Mesendoderm (in vitro differentiated cells): Measurements from ENCODE around the gene WAC.
"Not testable (repeated sequence)": the region's sequence is repeated elsewhere in the genome, so short reads cannot be mapped to it uniquely, and the experiment has no call there.

ENCODE experiments used
- DNase-seq: peaks from one replicate; pipeline ENCODE4 v3.0.0; 2013
- H2AK5ac ChIP-seq: 2 replicates; pipeline ENCODE4 v1.6.1; 2013; ENCODE audit warnings: low read length, inconsistent platforms
- H2BK120ac ChIP-seq: 2 replicates; pipeline ENCODE4 v1.6.1; 2013; ENCODE audit warnings: low read depth, mild to moderate bottlenecking, low read length, moderate library complexity, mixed read lengths
- H2BK15ac ChIP-seq: replicated peaks from 2 replicates; pipeline ENCODE4 v1.6.1; 2013; ENCODE audit warnings: low read depth, mild to moderate bottlenecking, moderate library complexity
- H2BK5ac ChIP-seq: 2 replicates; pipeline ENCODE4 v1.6.1; 2013; ENCODE audit warnings: low read length, inconsistent platforms
- H3K18ac ChIP-seq: 2 replicates; pipeline ENCODE4 v1.6.1; 2013; ENCODE audit warnings: mild to moderate bottlenecking, low read length, mixed read lengths
- H3K23ac ChIP-seq: one replicate; pipeline ENCODE4 v1.6.1; 2013; ENCODE audit warnings: low read length
- H3K27ac ChIP-seq: 2 replicates; pipeline ENCODE4 v1.5.1; 2013; ENCODE audit warnings: low read depth, mild to moderate bottlenecking, inconsistent platforms, low read length, moderate library complexity
- H3K27me3 ChIP-seq: 2 replicates; pipeline ENCODE4 v1.6.1; 2013; ENCODE audit warnings: low read length, control low read depth, mild to moderate bottlenecking, inconsistent platforms; ENCODE audit not compliant: insufficient read depth, poor library complexity
- H3K36me3 ChIP-seq: 2 replicates; pipeline ENCODE4 v1.6.1; 2013; ENCODE audit warnings: low read length, inconsistent platforms; ENCODE audit not compliant: control insufficient read depth, insufficient read depth
- H3K4ac ChIP-seq: one replicate; pipeline ENCODE4 v1.6.1; 2013; ENCODE audit warnings: low read depth, mild to moderate bottlenecking, low read length, moderate library complexity
- H3K4me1 ChIP-seq: 2 replicates; pipeline ENCODE4 v1.6.1; 2013; ENCODE audit warnings: low read depth, low read length, inconsistent platforms; ENCODE audit not compliant: control insufficient read depth
- H3K4me2 ChIP-seq: 2 replicates; pipeline ENCODE4 v1.6.1; 2013; ENCODE audit warnings: low read length
- H3K4me3 ChIP-seq: 2 replicates; pipeline ENCODE4 v1.5.1; 2013; ENCODE audit warnings: mild to moderate bottlenecking, low read length
- H3K56ac ChIP-seq: one replicate; pipeline ENCODE4 v1.6.1; 2013; ENCODE audit warnings: low read length
- H3K79me1 ChIP-seq: 2 replicates; pipeline ENCODE4 v1.6.1; 2013; ENCODE audit warnings: low read length, inconsistent platforms
- H3K79me2 ChIP-seq: 2 replicates; pipeline ENCODE4 v1.6.1; 2013; ENCODE audit warnings: mild to moderate bottlenecking, low read length; ENCODE audit not compliant: control insufficient read depth, insufficient read depth
- H3K9ac ChIP-seq: 2 replicates; pipeline ENCODE4 v1.6.1; 2013; ENCODE audit warnings: low read length, inconsistent platforms
- H4K5ac ChIP-seq: one replicate; pipeline ENCODE4 v1.6.1; 2013; ENCODE audit warnings: low read length
- H4K8ac ChIP-seq: one replicate; pipeline ENCODE4 v1.6.1; 2013; ENCODE audit warnings: low read depth, mild to moderate bottlenecking, control low read depth, low read length, moderate library complexity
- WGBS: extraction: QIAGEN DNeasy Blood & Tissue Kit; methylation state at CpG from one replicate; pipeline ENCODE4 v1.1.7; 2013; ENCODE audit warnings: low lambda C conversion rate, missing lambda C conversion rate; ENCODE audit not compliant: insufficient coverage; ENCODE audit errors: extremely low coverage; 5-methylcytosine and 5-hydroxymethylcytosine counted together

Gene WAC

GRCh38 chr10:28495084-28495483, 37.8 kb upstream of the WAC start:
- no peaks in the 10 kb centered on the region for H3K27me3 ChIP-seq
- no peak overlapping the region for H3K23ac ChIP-seq
- H4K8ac ChIP-seq: no peak overlapping the region
- no peaks in the 10 kb centered on the region for H3K79me1 ChIP-seq
- H3K9ac ChIP-seq: no peak overlapping the region
- H2BK120ac ChIP-seq: no peak overlapping the region
- no peak overlapping the region for H3K4ac ChIP-seq
- H2AK5ac ChIP-seq: no peak overlapping the region
- no peak overlapping the region for H3K4me3 ChIP-seq
- no peak overlapping the region for H3K4me2 ChIP-seq
- H3K4me1 ChIP-seq: peaks cover 11% of the 10 kb centered on the region
- no CpG with 5 or more reads among the region's 3 CpGs for WGBS
- H3K56ac ChIP-seq: peak overlapping the region; percentile 62
- no peak overlapping the region for H2BK5ac ChIP-seq
- H3K36me3 ChIP-seq: no peaks in the 10 kb centered on the region
- H2BK15ac ChIP-seq: no peak overlapping the region
- no peak overlapping the region for H4K5ac ChIP-seq
- no peaks in the 10 kb centered on the region for H3K79me2 ChIP-seq
- DNase-seq: no peak
- no peak overlapping the region for H3K18ac ChIP-seq
- H3K27ac ChIP-seq: no peak overlapping the region

GRCh38 chr10:28496017-28496416, 36.9 kb upstream of the WAC start:
- no peaks in the 10 kb centered on the region for H3K36me3 ChIP-seq
- no peak overlapping the region for H2BK120ac ChIP-seq
- H3K4me3 ChIP-seq: no peak overlapping the region
- H3K4me2 ChIP-seq: no peak overlapping the region
- no peak overlapping the region for H3K23ac ChIP-seq
- DNase-seq: no peak
- H3K4ac ChIP-seq: no peak overlapping the region
- no peaks in the 10 kb centered on the region for H3K79me1 ChIP-seq
- no peak overlapping the region for H2AK5ac ChIP-seq
- H3K27me3 ChIP-seq: no peaks in the 10 kb centered on the region
- no peak overlapping the region for H4K5ac ChIP-seq
- peaks cover 11% of the 10 kb centered on the region for H3K4me1 ChIP-seq
- H3K79me2 ChIP-seq: no peaks in the 10 kb centered on the region
- H3K56ac ChIP-seq: no peak overlapping the region
- H2BK15ac ChIP-seq: no peak overlapping the region
- no peak overlapping the region for H4K8ac ChIP-seq
- no peak overlapping the region for H3K18ac ChIP-seq
- no CpG with 5 or more reads among the region's 3 CpGs for WGBS
- H3K9ac ChIP-seq: no peak overlapping the region
- H3K27ac ChIP-seq: no peak overlapping the region
- H2BK5ac ChIP-seq: no peak overlapping the region

- no peak overlapping the region for H2BK120ac ChIP-seq
- H3K56ac ChIP-seq: no peak overlapping the region
- H3K36me3 ChIP-seq: no peaks in the 10 kb centered on the region
- no peak overlapping the region for H3K18ac ChIP-seq
- H4K8ac ChIP-seq: no peak overlapping the region
- H3K4me3 ChIP-seq: no peak overlapping the region
- H3K4ac ChIP-seq: no peak overlapping the region
- WGBS: no CpG with 5 or more reads among the region's 2 CpGs
- H2BK15ac ChIP-seq: peak overlapping the region; percentile 79
- H3K9ac ChIP-seq: no peak overlapping the region
- no peaks in the 10 kb centered on the region for H3K27me3 ChIP-seq
- H2AK5ac ChIP-seq: no peak overlapping the region
- no peak overlapping the region for H3K27ac ChIP-seq
- no peak overlapping the region for H2BK5ac ChIP-seq
- H3K4me2 ChIP-seq: no peak overlapping the region
- H3K4me1 ChIP-seq: peaks cover 11% of the 10 kb centered on the region
- H3K79me1 ChIP-seq: no peaks in the 10 kb centered on the region
- no peaks in the 10 kb centered on the region for H3K79me2 ChIP-seq
- no peak overlapping the region for H3K23ac ChIP-seq
- H4K5ac ChIP-seq: no peak overlapping the region
- DNase-seq: no peak
These were observed 36.4 kb upstream of the WAC start for GRCh38 chr10:28496481-28496961.

- H3K27ac ChIP-seq: no peak overlapping the region
- H3K27me3 ChIP-seq: no peaks in the 10 kb centered on the region
- H3K36me3 ChIP-seq: no peaks in the 10 kb centered on the region
- no peaks in the 10 kb centered on the region for H3K79me1 ChIP-seq
- H3K9ac ChIP-seq: no peak overlapping the region
- H2BK120ac ChIP-seq: no peak overlapping the region
- no peak overlapping the region for H3K56ac ChIP-seq
- no peak overlapping the region for H3K23ac ChIP-seq
- no peak overlapping the region for H3K4ac ChIP-seq
- no peak overlapping the region for H4K5ac ChIP-seq
- no peak overlapping the region for H2BK5ac ChIP-seq
- no peak overlapping the region for H2AK5ac ChIP-seq
- H3K79me2 ChIP-seq: no peaks in the 10 kb centered on the region
- H3K4me3 ChIP-seq: no peak overlapping the region
- no peak overlapping the region for H2BK15ac ChIP-seq
- peaks cover 11% of the 10 kb centered on the region for H3K4me1 ChIP-seq
- no peak overlapping the region for H3K4me2 ChIP-seq
- H4K8ac ChIP-seq: no peak overlapping the region
- no peak overlapping the region for H3K18ac ChIP-seq
- DNase-seq: no peak
- WGBS: 100% methylated on average over 1 of the region's 3 CpGs
These were observed 35.4 kb upstream of the WAC start for GRCh38 chr10:28497313-28498126.

GRCh38 chr10:28500203-28500602, 32.7 kb upstream of the WAC start:
- not testable (repeated sequence) for H3K23ac ChIP-seq, H3K36me3 ChIP-seq, H2BK15ac ChIP-seq, H3K4me3 ChIP-seq, H4K5ac ChIP-seq, H3K9ac ChIP-seq, H2BK5ac ChIP-seq, H4K8ac ChIP-seq, H3K4me2 ChIP-seq, H3K79me1 ChIP-seq, H2BK120ac ChIP-seq, H3K4me1 ChIP-seq, H3K27ac ChIP-seq, H3K56ac ChIP-seq, H3K18ac ChIP-seq, H2AK5ac ChIP-seq, H3K79me2 ChIP-seq, H3K27me3 ChIP-seq
- peak overlapping the region; percentile 31 for H3K4ac ChIP-seq
- WGBS: no CpG with 5 or more reads among the region's 5 CpGs
- DNase-seq: peak; percentile 75

- H4K8ac ChIP-seq: no peak overlapping the region
- no peak overlapping the region for H3K4ac ChIP-seq
- no peaks in the 10 kb centered on the region for H3K27me3 ChIP-seq
- no peak for DNase-seq
- H2AK5ac ChIP-seq: no peak overlapping the region
- H2BK5ac ChIP-seq: no peak overlapping the region
- no peak overlapping the region for H3K4me2 ChIP-seq
- H3K79me2 ChIP-seq: no peaks in the 10 kb centered on the region
- H3K79me1 ChIP-seq: no peaks in the 10 kb centered on the region
- H3K4me3 ChIP-seq: no peak overlapping the region
- WGBS: no CpG with 5 or more reads among the region's 3 CpGs
- no peak overlapping the region for H3K23ac ChIP-seq
- peaks cover 3% of the 10 kb centered on the region for H3K4me1 ChIP-seq
- no peak overlapping the region for H3K18ac ChIP-seq
- H4K5ac ChIP-seq: no peak overlapping the region
- no peak overlapping the region for H3K9ac ChIP-seq
- no peak overlapping the region for H2BK120ac ChIP-seq
- H3K56ac ChIP-seq: no peak overlapping the region
- no peaks in the 10 kb centered on the region for H3K36me3 ChIP-seq
- H3K27ac ChIP-seq: no peak overlapping the region
- H2BK15ac ChIP-seq: no peak overlapping the region
These were observed 29.8 kb upstream of the WAC start for GRCh38 chr10:28503114-28503513.
